Measurements from ENCODE around the gene MARCHF9. TPM values are rescaled to one million over a fixed set of nuclear protein-coding genes. Genes with fewer than 3 reads are reported as not detected.

MARCHF9 gene
- total RNA-seq, 1 experiment from 2014 or later: 6.2 TPM

- TF ChIP-seq ZNF423 (CRISPR knock-in tag; IDR thresholded peaks at IDR 0.05): no peak
- TF ChIP-seq, protein P1, sequence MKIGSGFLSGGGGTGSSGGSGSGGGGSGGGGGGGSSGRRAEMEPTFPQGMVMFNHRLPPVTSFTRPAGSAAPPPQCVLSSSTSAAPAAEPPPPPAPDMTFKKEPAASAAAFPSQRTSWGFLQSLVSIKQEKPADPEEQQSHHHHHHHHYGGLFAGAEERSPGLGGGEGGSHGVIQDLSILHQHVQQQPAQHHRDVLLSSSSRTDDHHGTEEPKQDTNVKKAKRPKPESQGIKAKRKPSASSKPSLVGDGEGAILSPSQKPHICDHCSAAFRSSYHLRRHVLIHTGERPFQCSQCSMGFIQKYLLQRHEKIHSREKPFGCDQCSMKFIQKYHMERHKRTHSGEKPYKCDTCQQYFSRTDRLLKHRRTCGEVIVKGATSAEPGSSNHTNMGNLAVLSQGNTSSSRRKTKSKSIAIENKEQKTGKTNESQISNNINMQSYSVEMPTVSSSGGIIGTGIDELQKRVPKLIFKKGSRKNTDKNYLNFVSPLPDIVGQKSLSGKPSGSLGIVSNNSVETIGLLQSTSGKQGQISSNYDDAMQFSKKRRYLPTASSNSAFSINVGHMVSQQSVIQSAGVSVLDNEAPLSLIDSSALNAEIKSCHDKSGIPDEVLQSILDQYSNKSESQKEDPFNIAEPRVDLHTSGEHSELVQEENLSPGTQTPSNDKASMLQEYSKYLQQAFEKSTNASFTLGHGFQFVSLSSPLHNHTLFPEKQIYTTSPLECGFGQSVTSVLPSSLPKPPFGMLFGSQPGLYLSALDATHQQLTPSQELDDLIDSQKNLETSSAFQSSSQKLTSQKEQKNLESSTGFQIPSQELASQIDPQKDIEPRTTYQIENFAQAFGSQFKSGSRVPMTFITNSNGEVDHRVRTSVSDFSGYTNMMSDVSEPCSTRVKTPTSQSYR (CRISPR knock-in tag; IDR thresholded peaks at IDR 0.05): no peak
- TF ChIP-seq, protein P2, sequence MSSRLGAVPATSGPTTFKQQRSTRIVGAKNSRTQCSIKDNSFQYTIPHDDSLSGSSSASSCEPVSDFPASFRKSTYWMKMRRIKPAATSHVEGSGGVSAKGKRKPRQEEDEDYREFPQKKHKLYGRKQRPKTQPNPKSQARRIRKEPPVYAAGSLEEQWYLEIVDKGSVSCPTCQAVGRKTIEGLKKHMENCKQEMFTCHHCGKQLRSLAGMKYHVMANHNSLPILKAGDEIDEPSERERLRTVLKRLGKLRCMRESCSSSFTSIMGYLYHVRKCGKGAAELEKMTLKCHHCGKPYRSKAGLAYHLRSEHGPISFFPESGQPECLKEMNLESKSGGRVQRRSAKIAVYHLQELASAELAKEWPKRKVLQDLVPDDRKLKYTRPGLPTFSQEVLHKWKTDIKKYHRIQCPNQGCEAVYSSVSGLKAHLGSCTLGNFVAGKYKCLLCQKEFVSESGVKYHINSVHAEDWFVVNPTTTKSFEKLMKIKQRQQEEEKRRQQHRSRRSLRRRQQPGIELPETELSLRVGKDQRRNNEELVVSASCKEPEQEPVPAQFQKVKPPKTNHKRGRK (CRISPR knock-in tag; IDR thresholded peaks at IDR 0.05; ENCODE audit: borderline replicate concordance): no peak
- TF ChIP-seq NR2C2 (CRISPR knock-in tag; IDR thresholded peaks at IDR 0.05): no peak
- no peak for TF ChIP-seq FOXK1 (CRISPR knock-in tag; IDR thresholded peaks at IDR 0.05)
- TF ChIP-seq, protein P3, sequence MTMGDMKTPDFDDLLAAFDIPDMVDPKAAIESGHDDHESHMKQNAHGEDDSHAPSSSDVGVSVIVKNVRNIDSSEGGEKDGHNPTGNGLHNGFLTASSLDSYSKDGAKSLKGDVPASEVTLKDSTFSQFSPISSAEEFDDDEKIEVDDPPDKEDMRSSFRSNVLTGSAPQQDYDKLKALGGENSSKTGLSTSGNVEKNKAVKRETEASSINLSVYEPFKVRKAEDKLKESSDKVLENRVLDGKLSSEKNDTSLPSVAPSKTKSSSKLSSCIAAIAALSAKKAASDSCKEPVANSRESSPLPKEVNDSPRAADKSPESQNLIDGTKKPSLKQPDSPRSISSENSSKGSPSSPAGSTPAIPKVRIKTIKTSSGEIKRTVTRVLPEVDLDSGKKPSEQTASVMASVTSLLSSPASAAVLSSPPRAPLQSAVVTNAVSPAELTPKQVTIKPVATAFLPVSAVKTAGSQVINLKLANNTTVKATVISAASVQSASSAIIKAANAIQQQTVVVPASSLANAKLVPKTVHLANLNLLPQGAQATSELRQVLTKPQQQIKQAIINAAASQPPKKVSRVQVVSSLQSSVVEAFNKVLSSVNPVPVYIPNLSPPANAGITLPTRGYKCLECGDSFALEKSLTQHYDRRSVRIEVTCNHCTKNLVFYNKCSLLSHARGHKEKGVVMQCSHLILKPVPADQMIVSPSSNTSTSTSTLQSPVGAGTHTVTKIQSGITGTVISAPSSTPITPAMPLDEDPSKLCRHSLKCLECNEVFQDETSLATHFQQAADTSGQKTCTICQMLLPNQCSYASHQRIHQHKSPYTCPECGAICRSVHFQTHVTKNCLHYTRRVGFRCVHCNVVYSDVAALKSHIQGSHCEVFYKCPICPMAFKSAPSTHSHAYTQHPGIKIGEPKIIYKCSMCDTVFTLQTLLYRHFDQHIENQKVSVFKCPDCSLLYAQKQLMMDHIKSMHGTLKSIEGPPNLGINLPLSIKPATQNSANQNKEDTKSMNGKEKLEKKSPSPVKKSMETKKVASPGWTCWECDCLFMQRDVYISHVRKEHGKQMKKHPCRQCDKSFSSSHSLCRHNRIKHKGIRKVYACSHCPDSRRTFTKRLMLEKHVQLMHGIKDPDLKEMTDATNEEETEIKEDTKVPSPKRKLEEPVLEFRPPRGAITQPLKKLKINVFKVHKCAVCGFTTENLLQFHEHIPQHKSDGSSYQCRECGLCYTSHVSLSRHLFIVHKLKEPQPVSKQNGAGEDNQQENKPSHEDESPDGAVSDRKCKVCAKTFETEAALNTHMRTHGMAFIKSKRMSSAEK (CRISPR knock-in tag; IDR thresholded peaks at IDR 0.05; ENCODE audit: borderline replicate concordance): no peak
- no peak for TF ChIP-seq E2F4 (CRISPR knock-in tag; IDR thresholded peaks at IDR 0.05; ENCODE audit: borderline replicate concordance, low read depth)
Measured at GRCh38 chr12:57707250-57707649, 47.7 kb upstream of the MARCHF9 start (continued).

DNA sequence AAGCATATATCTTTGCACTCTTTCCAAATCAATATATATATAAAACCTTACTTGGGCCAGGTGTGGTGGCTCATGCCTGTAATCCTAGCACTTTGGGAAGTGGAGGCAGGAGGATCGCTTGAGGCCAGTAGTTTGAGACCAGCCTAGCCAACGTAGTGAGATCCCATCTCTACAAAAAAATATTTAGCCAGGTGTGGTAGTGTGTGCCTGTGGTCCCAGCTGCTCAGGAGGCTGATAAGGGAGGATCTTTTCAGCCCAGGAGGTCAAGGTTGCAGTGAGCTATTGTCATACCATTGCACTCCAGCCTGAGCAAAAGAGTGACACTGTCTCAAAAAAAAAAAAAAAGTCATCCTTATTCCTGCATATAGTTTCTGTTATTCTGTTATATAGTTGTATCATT is 46.6 kb upstream of the MARCHF9 start:
- no peak overlapping the region for H3K4me3 Mint-ChIP-seq
- H3K9me3 Mint-ChIP-seq: peaks cover 12% of the 10 kb centered on the region
- CTCF ChIA-PET: interaction anchor here (0.7 to 1.8 kb wide), 3 partner anchors 15 to 48 kb away, joined by 3 to 5 read pairs (median 4); partner anchors contain the start of gene OS9
- H3K27ac Mint-ChIP-seq: no peak overlapping the region
- TF ChIP-seq SOX15 (CRISPR knock-in tag; IDR thresholded peaks at IDR 0.05): no peak
- no peak for TF ChIP-seq ZNF423 (CRISPR knock-in tag; IDR thresholded peaks at IDR 0.05)
- no peak for TF ChIP-seq ZNF263 (CRISPR knock-in tag; IDR thresholded peaks at IDR 0.05; ENCODE audit: low read depth)
- TF ChIP-seq IRF2 (CRISPR knock-in tag; IDR thresholded peaks at IDR 0.05; ENCODE audit: borderline replicate concordance, low read depth): no peak
- TF ChIP-seq, protein P4, sequence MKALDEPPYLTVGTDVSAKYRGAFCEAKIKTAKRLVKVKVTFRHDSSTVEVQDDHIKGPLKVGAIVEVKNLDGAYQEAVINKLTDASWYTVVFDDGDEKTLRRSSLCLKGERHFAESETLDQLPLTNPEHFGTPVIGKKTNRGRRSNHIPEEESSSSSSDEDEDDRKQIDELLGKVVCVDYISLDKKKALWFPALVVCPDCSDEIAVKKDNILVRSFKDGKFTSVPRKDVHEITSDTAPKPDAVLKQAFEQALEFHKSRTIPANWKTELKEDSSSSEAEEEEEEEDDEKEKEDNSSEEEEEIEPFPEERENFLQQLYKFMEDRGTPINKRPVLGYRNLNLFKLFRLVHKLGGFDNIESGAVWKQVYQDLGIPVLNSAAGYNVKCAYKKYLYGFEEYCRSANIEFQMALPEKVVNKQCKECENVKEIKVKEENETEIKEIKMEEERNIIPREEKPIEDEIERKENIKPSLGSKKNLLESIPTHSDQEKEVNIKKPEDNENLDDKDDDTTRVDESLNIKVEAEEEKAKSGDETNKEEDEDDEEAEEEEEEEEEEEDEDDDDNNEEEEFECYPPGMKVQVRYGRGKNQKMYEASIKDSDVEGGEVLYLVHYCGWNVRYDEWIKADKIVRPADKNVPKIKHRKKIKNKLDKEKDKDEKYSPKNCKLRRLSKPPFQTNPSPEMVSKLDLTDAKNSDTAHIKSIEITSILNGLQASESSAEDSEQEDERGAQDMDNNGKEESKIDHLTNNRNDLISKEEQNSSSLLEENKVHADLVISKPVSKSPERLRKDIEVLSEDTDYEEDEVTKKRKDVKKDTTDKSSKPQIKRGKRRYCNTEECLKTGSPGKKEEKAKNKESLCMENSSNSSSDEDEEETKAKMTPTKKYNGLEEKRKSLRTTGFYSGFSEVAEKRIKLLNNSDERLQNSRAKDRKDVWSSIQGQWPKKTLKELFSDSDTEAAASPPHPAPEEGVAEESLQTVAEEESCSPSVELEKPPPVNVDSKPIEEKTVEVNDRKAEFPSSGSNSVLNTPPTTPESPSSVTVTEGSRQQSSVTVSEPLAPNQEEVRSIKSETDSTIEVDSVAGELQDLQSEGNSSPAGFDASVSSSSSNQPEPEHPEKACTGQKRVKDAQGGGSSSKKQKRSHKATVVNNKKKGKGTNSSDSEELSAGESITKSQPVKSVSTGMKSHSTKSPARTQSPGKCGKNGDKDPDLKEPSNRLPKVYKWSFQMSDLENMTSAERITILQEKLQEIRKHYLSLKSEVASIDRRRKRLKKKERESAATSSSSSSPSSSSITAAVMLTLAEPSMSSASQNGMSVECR (CRISPR knock-in tag; IDR thresholded peaks at IDR 0.05; ENCODE audit: borderline replicate concordance): no peak
- TF ChIP-seq ZBTB21 (CRISPR knock-in tag; IDR thresholded peaks at IDR 0.05; ENCODE audit: borderline replicate concordance): no peak
- TF ChIP-seq IRF1 (CRISPR knock-in tag; IDR thresholded peaks at IDR 0.05): no peak
- TF ChIP-seq JUN (CRISPR knock-in tag; IDR thresholded peaks at IDR 0.05): no peak
- TF ChIP-seq FOXK1 (CRISPR knock-in tag; IDR thresholded peaks at IDR 0.05): no peak
- no peak for TF ChIP-seq NR3C1 (CRISPR knock-in tag; conservative IDR thresholded peaks at IDR 0.05; ENCODE audit: low read depth)
- TF ChIP-seq, protein P5, sequence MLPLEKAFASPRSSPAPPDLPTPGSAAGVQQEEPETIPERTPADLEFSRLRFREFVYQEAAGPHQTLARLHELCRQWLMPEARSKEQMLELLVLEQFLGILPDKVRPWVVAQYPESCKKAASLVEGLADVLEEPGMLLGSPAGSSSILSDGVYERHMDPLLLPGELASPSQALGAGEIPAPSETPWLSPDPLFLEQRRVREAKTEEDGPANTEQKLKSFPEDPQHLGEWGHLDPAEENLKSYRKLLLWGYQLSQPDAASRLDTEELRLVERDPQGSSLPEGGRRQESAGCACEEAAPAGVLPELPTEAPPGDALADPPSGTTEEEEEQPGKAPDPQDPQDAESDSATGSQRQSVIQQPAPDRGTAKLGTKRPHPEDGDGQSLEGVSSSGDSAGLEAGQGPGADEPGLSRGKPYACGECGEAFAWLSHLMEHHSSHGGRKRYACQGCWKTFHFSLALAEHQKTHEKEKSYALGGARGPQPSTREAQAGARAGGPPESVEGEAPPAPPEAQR (CRISPR knock-in tag; IDR thresholded peaks at IDR 0.05): no peak
- no peak for TF ChIP-seq ZMAT4 (CRISPR knock-in tag; IDR thresholded peaks at IDR 0.05)
- no peak for TF ChIP-seq NR2C2 (CRISPR knock-in tag; IDR thresholded peaks at IDR 0.05)
- TF ChIP-seq ZNF396 (CRISPR knock-in tag; IDR thresholded peaks at IDR 0.05; ENCODE audit: borderline replicate concordance): no peak
- ATAC-seq: no peak
- H3K27me3 Mint-ChIP-seq (ENCODE audit: low read depth): no peaks in the 10 kb centered on the region
- no peak for DNase-seq (ENCODE audit: low spot score)
- H3K4me1 Mint-ChIP-seq: no peaks in the 10 kb centered on the region
- POLR2A ChIA-PET: no interaction called here
- peaks cover 17% of the 10 kb centered on the region for H3K36me3 Mint-ChIP-seq
